ENCODE data around the gene ENC1.

GRCh38 chr5:74638544-74638969 is 2.0 kb downstream of the ENC1 start:
- TF ChIP-seq, protein P1, sequence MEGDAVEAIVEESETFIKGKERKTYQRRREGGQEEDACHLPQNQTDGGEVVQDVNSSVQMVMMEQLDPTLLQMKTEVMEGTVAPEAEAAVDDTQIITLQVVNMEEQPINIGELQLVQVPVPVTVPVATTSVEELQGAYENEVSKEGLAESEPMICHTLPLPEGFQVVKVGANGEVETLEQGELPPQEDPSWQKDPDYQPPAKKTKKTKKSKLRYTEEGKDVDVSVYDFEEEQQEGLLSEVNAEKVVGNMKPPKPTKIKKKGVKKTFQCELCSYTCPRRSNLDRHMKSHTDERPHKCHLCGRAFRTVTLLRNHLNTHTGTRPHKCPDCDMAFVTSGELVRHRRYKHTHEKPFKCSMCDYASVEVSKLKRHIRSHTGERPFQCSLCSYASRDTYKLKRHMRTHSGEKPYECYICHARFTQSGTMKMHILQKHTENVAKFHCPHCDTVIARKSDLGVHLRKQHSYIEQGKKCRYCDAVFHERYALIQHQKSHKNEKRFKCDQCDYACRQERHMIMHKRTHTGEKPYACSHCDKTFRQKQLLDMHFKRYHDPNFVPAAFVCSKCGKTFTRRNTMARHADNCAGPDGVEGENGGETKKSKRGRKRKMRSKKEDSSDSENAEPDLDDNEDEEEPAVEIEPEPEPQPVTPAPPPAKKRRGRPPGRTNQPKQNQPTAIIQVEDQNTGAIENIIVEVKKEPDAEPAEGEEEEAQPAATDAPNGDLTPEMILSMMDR (IDR thresholded peaks at IDR 0.05; ENCODE audit: insufficient read depth, low read length, poor library complexity, severe bottlenecking) = no peak
- no peak for TF ChIP-seq EZH2phosphoT487 (conservative IDR thresholded peaks at IDR 0.05; ENCODE audit: low read length)
